IMR-90 (cell line): ENCODE data around the gene SCAMP1. TPM values are rescaled to one million over a fixed set of nuclear protein-coding genes. Genes with fewer than 3 reads are reported as not detected.

ENCODE experiments used
- ATAC-seq: fragments of 200-7000 bp; cut with Tn5 transposase; 2 replicates; pipeline ENCODE4 v1.9.1; 2020; ENCODE audit warnings: low read depth, mild to moderate bottlenecking, moderate library complexity
- BruUV-seq: library from RNA; stranded (reverse); fragments of 400-500 nt; replicated peaks from 2 replicates; lab custom pipeline; 2021; lab: Mats Ljungman, UMichigan
- CTCF ChIA-PET: fragments of 300-600 bp; formaldehyde crosslinking; extraction: SDS; loops from one replicate; lab custom pipeline; 2021; ENCODE audit warnings: antibody characterized with exemption; lab: Yijun Ruan, JAX
- POLR2A ChIA-PET: fragments of 300-600 bp; sonication (Branson Sonifier 250); formaldehyde crosslinking; loops from one replicate; lab custom pipeline; 2022; ENCODE audit warnings: antibody characterized with exemption; ENCODE audit not compliant: unreplicated experiment; lab: Charles Lee
- DNase-seq: peaks from one replicate; pipeline ENCODE4 v3.0.0; 2013
- H2AFZ ChIP-seq: replicated peaks from 2 replicates; pipeline ENCODE3; 2013; ENCODE audit warnings: low read length, mild to moderate bottlenecking; ENCODE audit not compliant: poor library complexity
- H2AK5ac ChIP-seq: 2 replicates; pipeline ENCODE4 v1.6.1; 2013; ENCODE audit warnings: low read depth, low read length, inconsistent platforms
- H2AK9ac ChIP-seq: replicated peaks from 2 replicates; pipeline ENCODE3; 2013; ENCODE audit warnings: mild to moderate bottlenecking, low read depth, low read length, moderate library complexity; ENCODE audit not compliant: poor library complexity
- H2BK120ac ChIP-seq: 2 replicates; pipeline ENCODE4 v1.6.1; 2013; ENCODE audit warnings: low read depth, low read length, inconsistent platforms
- H2BK15ac ChIP-seq: 3 replicates; pipeline ENCODE4 v1.6.1; 2013; ENCODE audit warnings: low read depth, low read length, inconsistent platforms
- H2BK20ac ChIP-seq: 2 replicates; pipeline ENCODE4 v1.6.1; 2013; ENCODE audit warnings: low read depth, mild to moderate bottlenecking, inconsistent platforms, low read length, moderate library complexity
- H2BK5ac ChIP-seq: 2 replicates; pipeline ENCODE4 v1.6.1; 2013; ENCODE audit warnings: mild to moderate bottlenecking, low read depth, low read length, inconsistent platforms; ENCODE audit not compliant: poor library complexity, severe bottlenecking
- H3K14ac ChIP-seq: replicated peaks from 2 replicates; pipeline ENCODE4 v1.6.1; 2013; ENCODE audit warnings: low read depth, low read length, inconsistent platforms
- H3K18ac ChIP-seq: 2 replicates; pipeline ENCODE4 v1.6.1; 2013; ENCODE audit warnings: low read depth, low read length, control low read depth
- H3K23ac ChIP-seq: 2 replicates; pipeline ENCODE4 v1.6.1; 2013; ENCODE audit warnings: low read depth, low read length, inconsistent platforms
- H3K27ac ChIP-seq: 2 replicates; pipeline ENCODE4 v1.5.1; 2013; ENCODE audit warnings: mild to moderate bottlenecking, control low read depth, low read length; ENCODE audit not compliant: insufficient read depth
- H3K27me3 ChIP-seq: 2 replicates; pipeline ENCODE4 v1.6.1; 2013; ENCODE audit warnings: low read length; ENCODE audit not compliant: control insufficient read depth, insufficient read depth
- H3K36me3 ChIP-seq: 2 replicates; pipeline ENCODE4 v1.6.1; 2013; ENCODE audit warnings: low read length, mixed read lengths; ENCODE audit not compliant: control insufficient read depth, insufficient read depth
- H3K4ac ChIP-seq: 2 replicates; pipeline ENCODE4 v1.6.1; 2013; ENCODE audit warnings: low read depth, low read length, inconsistent platforms
- H3K4me1 ChIP-seq: 2 replicates; pipeline ENCODE4 v1.6.1; 2013; ENCODE audit warnings: low read length, mixed read lengths; ENCODE audit not compliant: control insufficient read depth, insufficient read depth
- H3K4me2 ChIP-seq: 2 replicates; pipeline ENCODE4 v1.6.1; 2013; ENCODE audit warnings: low read depth, mild to moderate bottlenecking, control low read depth, low read length, moderate library complexity
- H3K4me3 ChIP-seq: 2 replicates; pipeline ENCODE4 v1.5.1; 2013; ENCODE audit warnings: low read depth, mild to moderate bottlenecking, control low read depth, low read length, moderate library complexity; ENCODE audit not compliant: insufficient read depth
- H3K56ac ChIP-seq: 2 replicates; pipeline ENCODE4 v1.6.1; 2013; ENCODE audit warnings: low read length, inconsistent platforms; ENCODE audit not compliant: insufficient read depth; ENCODE audit errors: extremely low read depth
- H3K79me1 ChIP-seq, 2 experiments: 2 replicates each; pipeline ENCODE4 v1.6.1; 2013; ENCODE audit warnings: low read length in 2 of 2, inconsistent platforms in 1 of 2, low read depth in 1 of 2
- H3K9ac ChIP-seq: 2 replicates; pipeline ENCODE4 v1.6.1; 2013; ENCODE audit warnings: low read depth, low read length, control low read depth
- H3K9me1 ChIP-seq: 2 replicates; pipeline ENCODE4 v1.6.1; 2013; ENCODE audit warnings: low read length, inconsistent platforms; ENCODE audit not compliant: insufficient read depth
- H3K9me3 ChIP-seq: 2 replicates; pipeline ENCODE4 v1.6.1; 2013; ENCODE audit warnings: low read length; ENCODE audit not compliant: control insufficient read depth, insufficient read depth
- H4K20me1 ChIP-seq: 2 replicates; pipeline ENCODE4 v1.6.1; 2013; ENCODE audit warnings: low read length, inconsistent platforms; ENCODE audit not compliant: insufficient read depth
- H4K5ac ChIP-seq: 2 replicates; pipeline ENCODE4 v1.6.1; 2013; ENCODE audit warnings: mild to moderate bottlenecking, low read depth, low read length, control low read depth
- H4K8ac ChIP-seq, 2 experiments: 2 replicates each; pipeline ENCODE4 v1.6.1; 2013; ENCODE audit warnings: low read depth in 2 of 2, low read length in 2 of 2, control low read depth in 1 of 2, inconsistent platforms in 1 of 2
- H4K91ac ChIP-seq: 2 replicates; pipeline ENCODE4 v1.6.1; 2013; ENCODE audit warnings: low read depth, low read length, inconsistent platforms; ENCODE audit not compliant: insufficient read depth
- BHLHE40 ChIP-seq: fragments of 150-350 bp; IDR thresholded peaks from 2 replicates; pipeline ENCODE4 v1.6.1; 2016; ENCODE audit warnings: mild to moderate bottlenecking, low read depth, low read length
- CEBPB ChIP-seq: IDR thresholded peaks from 2 replicates; pipeline ENCODE4 v1.6.1; 2012; ENCODE audit warnings: low read depth, low read length, improper control_type of control experiment
- CHD1 ChIP-seq: IDR thresholded peaks from 2 replicates; pipeline ENCODE4 v1.6.1; 2012; ENCODE audit warnings: low read depth, low read length, improper control_type of control experiment
- CTCF ChIP-seq: conservative IDR thresholded peaks from 2 replicates; pipeline ENCODE4 v1.5.1; 2012; ENCODE audit warnings: mild to moderate bottlenecking, low read depth, low read length, improper control_type of control experiment
- ELK1 ChIP-seq: fragments of 150-350 bp; IDR thresholded peaks from 2 replicates; pipeline ENCODE4 v1.6.1; 2016; ENCODE audit warnings: low read depth, mild to moderate bottlenecking, low read length, moderate library complexity, borderline replicate concordance
- FOS ChIP-seq: fragments of 150-350 bp; IDR thresholded peaks from 2 replicates; pipeline ENCODE4 v1.6.1; 2016; ENCODE audit warnings: low read depth, low read length
- MAFK ChIP-seq: IDR thresholded peaks from 2 replicates; pipeline ENCODE4 v1.6.1; 2012; ENCODE audit warnings: low read depth, low read length, improper control_type of control experiment
- MAZ ChIP-seq: IDR thresholded peaks from 2 replicates; pipeline ENCODE4 v1.6.1; 2012; ENCODE audit warnings: low read depth, mild to moderate bottlenecking, low read length, improper control_type of control experiment, moderate library complexity, borderline replicate concordance
- MXI1 ChIP-seq: IDR thresholded peaks from 2 replicates; pipeline ENCODE4 v1.6.1; 2012; ENCODE audit warnings: low read depth, mild to moderate bottlenecking, low read length, moderate library complexity, borderline replicate concordance
- NFE2L2 ChIP-seq: fragments of 150-350 bp; IDR thresholded peaks from 2 replicates; pipeline ENCODE4 v1.6.1; 2016; ENCODE audit warnings: low read depth, mild to moderate bottlenecking, low read length
- POLR2A ChIP-seq: IDR thresholded peaks from 2 replicates; pipeline ENCODE4 v1.6.1; 2012; ENCODE audit warnings: mild to moderate bottlenecking, low read depth, low read length
- RAD21 ChIP-seq: IDR thresholded peaks from 2 replicates; pipeline ENCODE4 v1.6.1; 2012; ENCODE audit warnings: low read length, improper control_type of control experiment
- RFX5 ChIP-seq: IDR thresholded peaks from 2 replicates; pipeline ENCODE4 v1.8.0; 2012; ENCODE audit warnings: low read depth, mild to moderate bottlenecking, low read length, moderate library complexity
- SMC3 ChIP-seq: fragments of 150-350 bp; IDR thresholded peaks from 2 replicates; pipeline ENCODE4 v1.6.1; 2016; ENCODE audit warnings: low read depth, mild to moderate bottlenecking, antibody characterized with exemption, low read length, moderate library complexity
- WGBS, 2 experiments: methylation state at CpG; one replicate each; pipeline versions ENCODE4 v1.1.5 to v1.1.7; 2013; ENCODE audit warnings: missing lambda C conversion rate in 2 of 2; ENCODE audit not compliant: insufficient read length in 1 of 2; ENCODE audit errors: extremely low coverage in 2 of 2; 5-methylcytosine and 5-hydroxymethylcytosine counted together
- dilution Hi-C: fragments of 300-500 bp; cut with HindIII; formaldehyde crosslinking; loops from one replicate; pipeline ENCODE4 v1.14.3; 2018; ENCODE audit warnings: low sequenced_read_pairs; ENCODE audit not compliant: unreplicated experiment
- in situ Hi-C: fragments of 300-500 bp; cut with MboI; formaldehyde crosslinking; loops from 3 replicates; pipeline ENCODE4 v1.14.3; 2019; ENCODE audit warnings: low sequenced_read_pairs, inconsistent platforms, mixed read lengths
- intact Hi-C: fragments of 100-400 bp; cut with micrococcal nuclease; formaldehyde crosslinking; loops from 2 replicates; pipeline ENCODE4 v1.10.0; 2022
- polyA plus RNA-seq, 3 experiments: library from polyadenylated mRNA; depleted of rRNA; stranded (reverse); fragments of >200 nt; gene quantifications; 2 replicates each; pipeline ENCODE4 v1.2.3, GENCODE V29; 2012; ENCODE audit warnings: low replicate concordance in 1 of 3
- total RNA-seq: library from RNA; depleted of rRNA; stranded (reverse); fragments of >200 nt; gene quantifications from 2 replicates; pipeline ENCODE4 v1.2.3, GENCODE V29; 2012
- TF ChIP-seq, protein P1 (sequence below): fragments of 150-350 bp; IDR thresholded peaks from 2 replicates; pipeline ENCODE4 v1.6.1; 2017; ENCODE audit warnings: mild to moderate bottlenecking, antibody characterized with exemption, low read length, low read depth

Gene SCAMP1
- total and polyA plus RNA-seq, 2 of the 4 experiments (the other 2 are of a cell fraction): 13.5 to 114 TPM

DNA sequence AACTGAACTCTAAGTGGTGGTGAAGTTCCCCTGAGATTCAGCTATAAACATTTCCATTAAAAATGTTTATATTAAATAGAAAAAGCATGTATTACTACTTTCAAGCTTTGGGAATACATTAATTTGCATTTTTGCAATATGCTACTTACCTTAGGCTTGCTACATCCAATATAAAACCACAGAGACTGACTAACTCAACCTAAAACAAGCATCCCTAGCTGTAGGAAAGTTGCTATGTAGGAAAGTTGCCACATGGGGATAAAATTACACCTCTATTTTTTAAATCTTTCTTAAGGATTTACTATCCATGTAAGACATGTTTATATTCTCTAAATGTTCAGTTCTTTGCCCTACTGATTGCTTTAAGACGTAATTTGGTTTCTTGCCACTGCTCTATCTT is 12.8 kb downstream of the SCAMP1 start:
- BruUV-seq: no TSS peak
- H3K14ac ChIP-seq: no peak overlapping the region
- CTCF ChIA-PET: interaction anchor here (0.8 kb wide), 1 partner anchor 13 kb away, joined by 3 read pairs; the partner anchor contains the start of gene SCAMP1

More for the DNA sequence above, 12.8 kb downstream of the SCAMP1 start:
- no peak overlapping the region for H2AK5ac ChIP-seq
- WGBS, 2 experiments: no CpG with 5 or more reads among the region's 1 CpG
- H3K4me1 ChIP-seq: peaks cover 8% of the 10 kb centered on the region
- peak; percentile 81 for ATAC-seq
- no peak overlapping the region for H4K8ac ChIP-seq
- no peak overlapping the region for H3K23ac ChIP-seq
- no peak overlapping the region for H3K4ac ChIP-seq
- no peak overlapping the region for H3K56ac ChIP-seq
- POLR2A ChIA-PET: no interaction called here
- no peaks in the 10 kb centered on the region for H3K27me3 ChIP-seq
- H4K91ac ChIP-seq: no peak overlapping the region
- H3K9me3 ChIP-seq: no peaks in the 10 kb centered on the region
- no peak overlapping the region for H4K5ac ChIP-seq
- no peak overlapping the region for H3K27ac ChIP-seq
- dilution Hi-C loops: no loop called here
- in situ Hi-C loops: no loop called here
- no peaks in the 10 kb centered on the region for H3K36me3 ChIP-seq
- no peaks in the 10 kb centered on the region for H3K9me1 ChIP-seq
- no peak overlapping the region for H2BK20ac ChIP-seq
- intact Hi-C loops: loop anchor here (5.0 kb wide), 1 partner anchor 44 kb away; no protein-coding TSS in a partner anchor
- H4K20me1 ChIP-seq: peaks cover 17% of the 10 kb centered on the region; the same call in 1 of the 2 replicates
- H2BK120ac ChIP-seq: no peak overlapping the region
- H2BK5ac ChIP-seq: no peak overlapping the region
- peak; percentile 68 for DNase-seq
- H3K4me3 ChIP-seq: no peak overlapping the region
- peaks cover 11 to 30% of the 10 kb centered on the region in 2 experiments for H3K79me1 ChIP-seq
- H2AFZ ChIP-seq: no peak overlapping the region
- no peak overlapping the region for H3K9ac ChIP-seq
- no peak overlapping the region for H2AK9ac ChIP-seq
- no peak overlapping the region for H3K18ac ChIP-seq
- H3K4me2 ChIP-seq: no peak overlapping the region
- TF ChIP-seq, protein P1, sequence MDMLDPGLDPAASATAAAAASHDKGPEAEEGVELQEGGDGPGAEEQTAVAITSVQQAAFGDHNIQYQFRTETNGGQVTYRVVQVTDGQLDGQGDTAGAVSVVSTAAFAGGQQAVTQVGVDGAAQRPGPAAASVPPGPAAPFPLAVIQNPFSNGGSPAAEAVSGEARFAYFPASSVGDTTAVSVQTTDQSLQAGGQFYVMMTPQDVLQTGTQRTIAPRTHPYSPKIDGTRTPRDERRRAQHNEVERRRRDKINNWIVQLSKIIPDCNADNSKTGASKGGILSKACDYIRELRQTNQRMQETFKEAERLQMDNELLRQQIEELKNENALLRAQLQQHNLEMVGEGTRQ: no peak
- TF ChIP-seq NFE2L2: no peak
- no peak for TF ChIP-seq ELK1
- no peak for TF ChIP-seq CHD1
- TF ChIP-seq SMC3: no peak
- TF ChIP-seq FOS: no peak
- TF ChIP-seq BHLHE40: no peak
- no peak for TF ChIP-seq MAFK
- TF ChIP-seq CTCF: no peak
- TF ChIP-seq RFX5: no peak
- no peak for TF ChIP-seq MXI1
- TF ChIP-seq POLR2A: no peak
- TF ChIP-seq RAD21: no peak
- TF ChIP-seq CEBPB: no peak
- TF ChIP-seq MAZ: no peak
- no peak overlapping the region for H2BK15ac ChIP-seq
